ENCODE results near the gene FXN. TPM values are rescaled to one million over a fixed set of nuclear protein-coding genes. Genes with fewer than 3 reads are reported as not detected.

The FXN gene
- total RNA-seq, 1 donor from 2014 or later = 22.7 TPM

DNA sequence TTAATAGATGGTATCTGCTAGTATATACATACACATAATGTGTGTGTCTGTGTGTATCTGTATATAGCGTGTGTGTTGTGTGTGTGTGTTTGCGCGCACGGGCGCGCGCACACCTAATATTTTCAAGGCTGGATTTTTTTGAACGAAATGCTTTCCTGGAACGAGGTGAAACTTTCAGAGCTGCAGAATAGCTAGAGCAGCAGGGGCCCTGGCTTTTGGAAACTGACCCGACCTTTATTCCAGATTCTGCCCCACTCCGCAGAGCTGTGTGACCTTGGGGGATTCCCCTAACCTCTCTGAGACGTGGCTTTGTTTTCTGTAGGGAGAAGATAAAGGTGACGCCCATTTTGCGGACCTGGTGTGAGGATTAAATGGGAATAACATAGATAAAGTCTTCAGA, 757 bp downstream of the FXN start:
- Histone ChIP-seq H4K20me1 (ENCODE audit: insufficient read depth, low read length) (peaks cover 7% of the 10 kb centered on the region), H3K4me3 (ENCODE audit: insufficient read depth, low read depth, low read length) (peak overlapping the region; percentile 87), H3K36me3 (ENCODE audit: insufficient read depth, low read length) (peaks cover 2% of the 10 kb centered on the region), H2AFZ (ENCODE audit: low read depth, low read length) (peak overlapping the region; percentile 93), H3K4me1 (ENCODE audit: insufficient read depth, low read length) (peaks cover 6% of the 10 kb centered on the region), H3K9ac (ENCODE audit: low read length) (peak overlapping the region; percentile 86), H3K27ac (ENCODE audit: low read depth, low read length) (peak overlapping the region; percentile 54), H3K4me2 (ENCODE audit: low read length) (peak overlapping the region; percentile 95), H3K9me3 (ENCODE audit: insufficient read depth, low read depth, low read length) (no peaks in the 10 kb centered on the region), H3K79me2 (ENCODE audit: insufficient read depth, low read length) (peaks cover 39% of the 10 kb centered on the region), H3K27me3 (ENCODE audit: insufficient read depth, low read length) (no peaks in the 10 kb centered on the region)
- peaks cover 3% of the 10 kb centered on the region for H3K36me3 Mint-ChIP-seq (ENCODE audit: low read depth, unreplicated experiment)
- peaks cover 5% of the 10 kb centered on the region for H3K4me1 Mint-ChIP-seq (ENCODE audit: low read depth, unreplicated experiment)
- H3K27ac Mint-ChIP-seq (ENCODE audit: unreplicated experiment) = peak overlapping the region; percentile 76
- TF ChIP-seq, protein P1, sequence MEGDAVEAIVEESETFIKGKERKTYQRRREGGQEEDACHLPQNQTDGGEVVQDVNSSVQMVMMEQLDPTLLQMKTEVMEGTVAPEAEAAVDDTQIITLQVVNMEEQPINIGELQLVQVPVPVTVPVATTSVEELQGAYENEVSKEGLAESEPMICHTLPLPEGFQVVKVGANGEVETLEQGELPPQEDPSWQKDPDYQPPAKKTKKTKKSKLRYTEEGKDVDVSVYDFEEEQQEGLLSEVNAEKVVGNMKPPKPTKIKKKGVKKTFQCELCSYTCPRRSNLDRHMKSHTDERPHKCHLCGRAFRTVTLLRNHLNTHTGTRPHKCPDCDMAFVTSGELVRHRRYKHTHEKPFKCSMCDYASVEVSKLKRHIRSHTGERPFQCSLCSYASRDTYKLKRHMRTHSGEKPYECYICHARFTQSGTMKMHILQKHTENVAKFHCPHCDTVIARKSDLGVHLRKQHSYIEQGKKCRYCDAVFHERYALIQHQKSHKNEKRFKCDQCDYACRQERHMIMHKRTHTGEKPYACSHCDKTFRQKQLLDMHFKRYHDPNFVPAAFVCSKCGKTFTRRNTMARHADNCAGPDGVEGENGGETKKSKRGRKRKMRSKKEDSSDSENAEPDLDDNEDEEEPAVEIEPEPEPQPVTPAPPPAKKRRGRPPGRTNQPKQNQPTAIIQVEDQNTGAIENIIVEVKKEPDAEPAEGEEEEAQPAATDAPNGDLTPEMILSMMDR (IDR thresholded peaks at IDR 0.05; ENCODE audit: insufficient read depth, low read depth, low read length) = no peak
- TF ChIP-seq EZH2 (IDR thresholded peaks at IDR 0.05; ENCODE audit: insufficient read depth, low read length) = no peak
- FAIRE-seq (no peak), DNase-seq (ENCODE audit: low read depth) (no peak)
- H3K4me3 Mint-ChIP-seq (ENCODE audit: unreplicated experiment) = peak overlapping the region; percentile 97
- no peaks in the 10 kb centered on the region for H3K9me3 Mint-ChIP-seq (ENCODE audit: unreplicated experiment)
- no peaks in the 10 kb centered on the region for H3K27me3 Mint-ChIP-seq (ENCODE audit: low read depth, unreplicated experiment)

DNA sequence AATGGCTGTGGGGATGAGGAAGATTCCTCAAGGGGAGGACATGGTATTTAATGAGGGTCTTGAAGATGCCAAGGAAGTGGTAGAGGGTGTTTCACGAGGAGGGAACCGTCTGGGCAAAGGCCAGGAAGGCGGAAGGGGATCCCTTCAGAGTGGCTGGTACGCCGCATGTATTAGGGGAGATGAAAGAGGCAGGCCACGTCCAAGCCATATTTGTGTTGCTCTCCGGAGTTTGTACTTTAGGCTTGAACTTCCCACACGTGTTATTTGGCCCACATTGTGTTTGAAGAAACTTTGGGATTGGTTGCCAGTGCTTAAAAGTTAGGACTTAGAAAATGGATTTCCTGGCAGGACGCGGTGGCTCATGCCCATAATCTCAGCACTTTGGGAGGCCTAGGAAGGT, 1.2 kb downstream of the FXN start:
- Histone ChIP-seq H4K20me1 (ENCODE audit: insufficient read depth, low read length) (peaks cover 12% of the 10 kb centered on the region), H3K27me3 (ENCODE audit: insufficient read depth, low read length) (no peaks in the 10 kb centered on the region), H3K4me2 (ENCODE audit: low read length) (peak overlapping the region; percentile 95), H3K9ac (ENCODE audit: low read length) (peak overlapping the region; percentile 86), H2AFZ (ENCODE audit: low read depth, low read length) (peak overlapping the region; percentile 93), H3K9me3 (ENCODE audit: insufficient read depth, low read depth, low read length) (no peaks in the 10 kb centered on the region), H3K79me2 (ENCODE audit: insufficient read depth, low read length) (peaks cover 44% of the 10 kb centered on the region), H3K4me3 (ENCODE audit: insufficient read depth, low read depth, low read length) (peak overlapping the region; percentile 87), H3K4me1 (ENCODE audit: insufficient read depth, low read length) (peaks cover 6% of the 10 kb centered on the region), H3K36me3 (ENCODE audit: insufficient read depth, low read length) (peaks cover 2% of the 10 kb centered on the region), H3K27ac (ENCODE audit: low read depth, low read length) (no peak overlapping the region)
- H3K27ac Mint-ChIP-seq (ENCODE audit: unreplicated experiment) = peak overlapping the region; percentile 76
- no peaks in the 10 kb centered on the region for H3K9me3 Mint-ChIP-seq (ENCODE audit: unreplicated experiment)
- FAIRE-seq = no peak
- H3K4me3 Mint-ChIP-seq (ENCODE audit: unreplicated experiment) = peak overlapping the region; percentile 97
- DNase-seq (ENCODE audit: low read depth) = no peak
- peaks cover 3% of the 10 kb centered on the region for H3K36me3 Mint-ChIP-seq (ENCODE audit: low read depth, unreplicated experiment)
- no peak for TF ChIP-seq EZH2 (IDR thresholded peaks at IDR 0.05; ENCODE audit: insufficient read depth, low read length)
- TF ChIP-seq, protein P1 (IDR thresholded peaks at IDR 0.05; ENCODE audit: insufficient read depth, low read depth, low read length) = no peak
- peaks cover 2% of the 10 kb centered on the region for H3K4me1 Mint-ChIP-seq (ENCODE audit: low read depth, unreplicated experiment)
- no peaks in the 10 kb centered on the region for H3K27me3 Mint-ChIP-seq (ENCODE audit: low read depth, unreplicated experiment)

DNA sequence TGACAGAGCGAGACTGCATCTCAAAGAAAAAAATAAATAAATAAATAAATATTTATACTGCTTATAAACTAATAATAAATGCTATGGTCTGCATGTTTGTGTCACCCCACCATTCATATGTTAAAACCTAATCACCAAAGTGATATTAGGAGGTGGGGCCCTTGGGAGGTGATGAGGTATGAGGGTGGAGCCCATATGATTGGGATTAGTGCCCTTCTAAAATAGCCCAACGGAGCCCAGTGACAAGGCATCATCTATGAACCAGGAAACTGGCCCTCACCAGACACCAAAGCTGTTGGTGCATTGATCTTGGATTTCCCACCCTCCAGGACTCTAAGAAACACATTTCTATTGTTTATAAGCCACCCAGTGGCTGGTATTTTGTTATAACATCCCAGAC, 5.1 kb downstream of the FXN start:
- no peak for TF ChIP-seq EZH2 (IDR thresholded peaks at IDR 0.05; ENCODE audit: insufficient read depth, low read length)
- TF ChIP-seq, protein P1 (IDR thresholded peaks at IDR 0.05; ENCODE audit: insufficient read depth, low read depth, low read length) = no peak
- Mint-ChIP-seq H3K27ac (ENCODE audit: unreplicated experiment) (no peak overlapping the region), H3K36me3 (ENCODE audit: low read depth, unreplicated experiment) (peaks cover 3% of the 10 kb centered on the region), H3K4me1 (ENCODE audit: low read depth, unreplicated experiment) (peaks cover 11% of the 10 kb centered on the region), H3K4me3 (ENCODE audit: unreplicated experiment) (no peak overlapping the region), H3K27me3 (ENCODE audit: low read depth, unreplicated experiment) (no peaks in the 10 kb centered on the region), H3K9me3 (ENCODE audit: unreplicated experiment) (no peaks in the 10 kb centered on the region)
- Histone ChIP-seq H3K27ac (ENCODE audit: low read depth, low read length) (no peak overlapping the region), H3K4me1 (ENCODE audit: insufficient read depth, low read length) (peaks cover 11% of the 10 kb centered on the region), H3K79me2 (ENCODE audit: insufficient read depth, low read length) (peaks cover 47% of the 10 kb centered on the region), H3K9me3 (ENCODE audit: insufficient read depth, low read depth, low read length) (no peaks in the 10 kb centered on the region), H3K4me3 (ENCODE audit: insufficient read depth, low read depth, low read length) (no peak overlapping the region), H3K27me3 (ENCODE audit: insufficient read depth, low read length) (no peaks in the 10 kb centered on the region), H3K9ac (ENCODE audit: low read length) (no peak overlapping the region), H2AFZ (ENCODE audit: low read depth, low read length) (no peak overlapping the region), H3K4me2 (ENCODE audit: low read length) (no peak overlapping the region), H3K36me3 (ENCODE audit: insufficient read depth, low read length) (peaks cover 5% of the 10 kb centered on the region), H4K20me1 (ENCODE audit: insufficient read depth, low read length) (peaks cover 34% of the 10 kb centered on the region)
- DNase-seq (ENCODE audit: low read depth) (no peak), FAIRE-seq (no peak)
